Measurements from ENCODE around the gene WIPI1. TPM values are rescaled to one million over a fixed set of nuclear protein-coding genes. Genes with fewer than 3 reads are reported as not detected.

WIPI1 gene
- total and polyA plus RNA-seq, 2 of the 13 experiments (the other 11 are each of a cell fraction or from before 2014, with no cell fraction given) = 29.4 to 141 TPM

DNA sequence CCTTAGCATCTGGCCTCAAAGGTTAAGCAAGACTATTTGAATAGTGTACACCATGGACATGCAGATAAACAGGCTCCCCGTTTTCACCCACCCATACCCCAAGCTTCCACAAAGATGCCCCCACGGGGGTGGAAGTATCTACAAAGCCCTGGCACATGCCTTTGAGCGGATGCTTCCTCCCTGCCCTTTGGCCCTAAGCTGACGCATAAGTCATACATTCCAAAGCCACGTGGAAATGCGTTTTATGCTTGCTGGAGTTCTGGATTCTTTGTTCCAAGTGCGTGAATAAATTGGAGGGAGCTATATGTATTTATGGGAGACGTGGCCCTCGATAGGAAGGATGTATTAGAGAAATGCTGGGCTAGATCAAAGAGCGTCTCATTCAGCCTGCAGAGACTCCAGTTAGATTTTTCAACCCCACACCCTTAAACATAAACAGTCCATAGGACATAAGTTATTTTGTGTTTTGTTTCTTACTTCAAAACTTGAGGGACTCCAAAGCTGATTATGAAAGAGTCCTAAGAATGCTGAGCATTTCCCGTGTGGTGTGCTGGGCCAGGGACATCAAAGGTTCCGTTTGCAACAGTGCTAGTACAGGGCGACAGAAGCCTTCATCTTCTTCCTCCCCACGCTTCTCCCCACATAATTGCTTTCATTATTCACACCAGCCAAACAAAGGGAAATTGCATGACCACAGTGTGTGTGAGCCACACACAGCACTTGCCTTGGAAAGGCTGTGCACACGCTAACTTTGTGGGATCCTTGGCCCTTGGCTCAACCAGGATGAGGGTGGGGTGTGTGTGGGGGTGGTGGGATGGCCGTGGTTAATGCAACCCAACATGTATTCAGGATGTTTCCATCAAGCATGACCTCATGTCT is 73.6 kb downstream of the WIPI1 start (continued):
- TF ChIP-seq CREB3 (CRISPR knock-in tag; IDR thresholded peaks at IDR 0.05) (no peak), SRSF4 (IDR thresholded peaks at IDR 0.05; ENCODE audit: low read depth, low read length, poor library complexity, severe bottlenecking) (no peak), MNT (IDR thresholded peaks at IDR 0.05) (peak; percentile 94), ZZZ3 (CRISPR knock-in tag; IDR thresholded peaks at IDR 0.05; ENCODE audit: borderline replicate concordance) (peak; percentile 81), ZNF772 (CRISPR knock-in tag; IDR thresholded peaks at IDR 0.05) (peak; percentile 59; the same call in 1 of the 2 replicates), NFATC3 (CRISPR knock-in tag; IDR thresholded peaks at IDR 0.05) (peak; percentile 32), ZMYM4 (CRISPR knock-in tag; IDR thresholded peaks at IDR 0.05) (peak; percentile 71), ZFP1 (CRISPR knock-in tag; IDR thresholded peaks at IDR 0.05) (peak; percentile 84; the same call in 1 of the 2 replicates), SP4 (CRISPR knock-in tag; IDR thresholded peaks at IDR 0.05) (peak; percentile 87), ZNF3 (CRISPR knock-in tag; IDR thresholded peaks at IDR 0.05) (no peak), CREB1 (IDR thresholded peaks at IDR 0.05) (peak; percentile 62), CREB1 (CRISPR knock-in tag; IDR thresholded peaks at IDR 0.05) (peak; percentile 64), NBN (conservative IDR thresholded peaks at IDR 0.05) (no peak)
- TF ChIP-seq, protein P1, sequence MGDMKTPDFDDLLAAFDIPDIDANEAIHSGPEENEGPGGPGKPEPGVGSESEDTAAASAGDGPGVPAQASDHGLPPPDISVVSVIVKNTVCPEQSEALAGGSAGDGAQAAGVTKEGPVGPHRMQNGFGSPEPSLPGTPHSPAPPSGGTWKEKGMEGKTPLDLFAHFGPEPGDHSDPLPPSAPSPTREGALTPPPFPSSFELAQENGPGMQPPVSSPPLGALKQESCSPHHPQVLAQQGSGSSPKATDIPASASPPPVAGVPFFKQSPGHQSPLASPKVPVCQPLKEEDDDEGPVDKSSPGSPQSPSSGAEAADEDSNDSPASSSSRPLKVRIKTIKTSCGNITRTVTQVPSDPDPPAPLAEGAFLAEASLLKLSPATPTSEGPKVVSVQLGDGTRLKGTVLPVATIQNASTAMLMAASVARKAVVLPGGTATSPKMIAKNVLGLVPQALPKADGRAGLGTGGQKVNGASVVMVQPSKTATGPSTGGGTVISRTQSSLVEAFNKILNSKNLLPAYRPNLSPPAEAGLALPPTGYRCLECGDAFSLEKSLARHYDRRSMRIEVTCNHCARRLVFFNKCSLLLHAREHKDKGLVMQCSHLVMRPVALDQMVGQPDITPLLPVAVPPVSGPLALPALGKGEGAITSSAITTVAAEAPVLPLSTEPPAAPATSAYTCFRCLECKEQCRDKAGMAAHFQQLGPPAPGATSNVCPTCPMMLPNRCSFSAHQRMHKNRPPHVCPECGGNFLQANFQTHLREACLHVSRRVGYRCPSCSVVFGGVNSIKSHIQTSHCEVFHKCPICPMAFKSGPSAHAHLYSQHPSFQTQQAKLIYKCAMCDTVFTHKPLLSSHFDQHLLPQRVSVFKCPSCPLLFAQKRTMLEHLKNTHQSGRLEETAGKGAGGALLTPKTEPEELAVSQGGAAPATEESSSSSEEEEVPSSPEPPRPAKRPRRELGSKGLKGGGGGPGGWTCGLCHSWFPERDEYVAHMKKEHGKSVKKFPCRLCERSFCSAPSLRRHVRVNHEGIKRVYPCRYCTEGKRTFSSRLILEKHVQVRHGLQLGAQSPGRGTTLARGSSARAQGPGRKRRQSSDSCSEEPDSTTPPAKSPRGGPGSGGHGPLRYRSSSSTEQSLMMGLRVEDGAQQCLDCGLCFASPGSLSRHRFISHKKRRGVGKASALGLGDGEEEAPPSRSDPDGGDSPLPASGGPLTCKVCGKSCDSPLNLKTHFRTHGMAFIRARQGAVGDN (CRISPR knock-in tag; IDR thresholded peaks at IDR 0.05) = peak; percentile 83
- TF ChIP-seq, protein P2, sequence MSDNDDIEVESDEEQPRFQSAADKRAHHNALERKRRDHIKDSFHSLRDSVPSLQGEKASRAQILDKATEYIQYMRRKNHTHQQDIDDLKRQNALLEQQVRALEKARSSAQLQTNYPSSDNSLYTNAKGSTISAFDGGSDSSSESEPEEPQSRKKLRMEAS (IDR thresholded peaks at IDR 0.05) = peak; percentile 99
- TF ChIP-seq, protein P3, sequence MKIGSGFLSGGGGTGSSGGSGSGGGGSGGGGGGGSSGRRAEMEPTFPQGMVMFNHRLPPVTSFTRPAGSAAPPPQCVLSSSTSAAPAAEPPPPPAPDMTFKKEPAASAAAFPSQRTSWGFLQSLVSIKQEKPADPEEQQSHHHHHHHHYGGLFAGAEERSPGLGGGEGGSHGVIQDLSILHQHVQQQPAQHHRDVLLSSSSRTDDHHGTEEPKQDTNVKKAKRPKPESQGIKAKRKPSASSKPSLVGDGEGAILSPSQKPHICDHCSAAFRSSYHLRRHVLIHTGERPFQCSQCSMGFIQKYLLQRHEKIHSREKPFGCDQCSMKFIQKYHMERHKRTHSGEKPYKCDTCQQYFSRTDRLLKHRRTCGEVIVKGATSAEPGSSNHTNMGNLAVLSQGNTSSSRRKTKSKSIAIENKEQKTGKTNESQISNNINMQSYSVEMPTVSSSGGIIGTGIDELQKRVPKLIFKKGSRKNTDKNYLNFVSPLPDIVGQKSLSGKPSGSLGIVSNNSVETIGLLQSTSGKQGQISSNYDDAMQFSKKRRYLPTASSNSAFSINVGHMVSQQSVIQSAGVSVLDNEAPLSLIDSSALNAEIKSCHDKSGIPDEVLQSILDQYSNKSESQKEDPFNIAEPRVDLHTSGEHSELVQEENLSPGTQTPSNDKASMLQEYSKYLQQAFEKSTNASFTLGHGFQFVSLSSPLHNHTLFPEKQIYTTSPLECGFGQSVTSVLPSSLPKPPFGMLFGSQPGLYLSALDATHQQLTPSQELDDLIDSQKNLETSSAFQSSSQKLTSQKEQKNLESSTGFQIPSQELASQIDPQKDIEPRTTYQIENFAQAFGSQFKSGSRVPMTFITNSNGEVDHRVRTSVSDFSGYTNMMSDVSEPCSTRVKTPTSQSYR (CRISPR knock-in tag; IDR thresholded peaks at IDR 0.05; ENCODE audit: borderline replicate concordance) = peak; percentile 79; the same call in 1 of the 2 replicates
- TF ChIP-seq, protein P4, sequence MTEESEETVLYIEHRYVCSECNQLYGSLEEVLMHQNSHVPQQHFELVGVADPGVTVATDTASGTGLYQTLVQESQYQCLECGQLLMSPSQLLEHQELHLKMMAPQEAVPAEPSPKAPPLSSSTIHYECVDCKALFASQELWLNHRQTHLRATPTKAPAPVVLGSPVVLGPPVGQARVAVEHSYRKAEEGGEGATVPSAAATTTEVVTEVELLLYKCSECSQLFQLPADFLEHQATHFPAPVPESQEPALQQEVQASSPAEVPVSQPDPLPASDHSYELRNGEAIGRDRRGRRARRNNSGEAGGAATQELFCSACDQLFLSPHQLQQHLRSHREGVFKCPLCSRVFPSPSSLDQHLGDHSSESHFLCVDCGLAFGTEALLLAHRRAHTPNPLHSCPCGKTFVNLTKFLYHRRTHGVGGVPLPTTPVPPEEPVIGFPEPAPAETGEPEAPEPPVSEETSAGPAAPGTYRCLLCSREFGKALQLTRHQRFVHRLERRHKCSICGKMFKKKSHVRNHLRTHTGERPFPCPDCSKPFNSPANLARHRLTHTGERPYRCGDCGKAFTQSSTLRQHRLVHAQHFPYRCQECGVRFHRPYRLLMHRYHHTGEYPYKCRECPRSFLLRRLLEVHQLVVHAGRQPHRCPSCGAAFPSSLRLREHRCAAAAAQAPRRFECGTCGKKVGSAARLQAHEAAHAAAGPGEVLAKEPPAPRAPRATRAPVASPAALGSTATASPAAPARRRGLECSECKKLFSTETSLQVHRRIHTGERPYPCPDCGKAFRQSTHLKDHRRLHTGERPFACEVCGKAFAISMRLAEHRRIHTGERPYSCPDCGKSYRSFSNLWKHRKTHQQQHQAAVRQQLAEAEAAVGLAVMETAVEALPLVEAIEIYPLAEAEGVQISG (CRISPR knock-in tag; IDR thresholded peaks at IDR 0.05) = peak; percentile 68

Measured in HepG2 (cell line).